Ectodermal cell (in vitro differentiated cells): ENCODE measurements around the gene ZNF469.

Experiments used
- H3K27ac ChIP-seq: 2 replicates; pipeline ENCODE4 v1.7.0; 2013; ENCODE audit warnings: mild to moderate bottlenecking, low read depth, low read length; ENCODE audit not compliant: insufficient read depth, poor library complexity, severe bottlenecking
- H3K27me3 ChIP-seq: 2 replicates; pipeline ENCODE4 v1.7.0; 2013; ENCODE audit warnings: mild to moderate bottlenecking, low read length; ENCODE audit not compliant: insufficient read depth, control insufficient read depth, poor library complexity, severe bottlenecking
- H3K36me3 ChIP-seq: one replicate; pipeline ENCODE4 v1.7.0; 2013; ENCODE audit warnings: low read length; ENCODE audit not compliant: control insufficient read depth, insufficient read depth
- H3K4me1 ChIP-seq: one replicate; pipeline ENCODE4 v1.7.0; 2013; ENCODE audit warnings: low read length; ENCODE audit not compliant: control insufficient read depth, insufficient read depth
- H3K4me3 ChIP-seq: 2 replicates; pipeline ENCODE4 v1.7.0; 2013; ENCODE audit warnings: low read depth, low read length, control low read depth; ENCODE audit not compliant: insufficient read depth
- H3K9me3 ChIP-seq: 2 replicates; pipeline ENCODE4 v1.7.0; 2013; ENCODE audit warnings: mild to moderate bottlenecking, low read length, moderate library complexity; ENCODE audit not compliant: control insufficient read depth
- WGBS, 2 experiments: methylation state at CpG; one replicate each; pipeline ENCODE4 v1.1.7; 2013; ENCODE audit warnings: missing lambda C conversion rate in 2 of 2; 5-methylcytosine and 5-hydroxymethylcytosine counted together

Gene ZNF469

GRCh38 chr16:88385831-88386815 lies 3.4 kb downstream of the ZNF469 start:
- Histone ChIP-seq H3K36me3 (no peaks in the 10 kb centered on the region), H3K4me3 (no peak overlapping the region), H3K27ac (no peak overlapping the region), H3K27me3 (peaks cover 49% of the 10 kb centered on the region), H3K4me1 (no peaks in the 10 kb centered on the region), H3K9me3 (no peaks in the 10 kb centered on the region)
- WGBS, 2 experiments, result 90% methylated on average over 31 of the region's 31 CpGs

GRCh38 chr16:88387180-88387765 lies 4.5 kb downstream of the ZNF469 start:
- Histone ChIP-seq H3K27ac (no peak overlapping the region), H3K9me3 (no peaks in the 10 kb centered on the region), H3K27me3 (peaks cover 38% of the 10 kb centered on the region), H3K4me1 (no peaks in the 10 kb centered on the region), H3K4me3 (no peak overlapping the region), H3K36me3 (no peaks in the 10 kb centered on the region)
- 90 to 91% methylated on average over 29 of the region's 29 CpGs for WGBS, 2 experiments

- peaks cover 29% of the 10 kb centered on the region for H3K27me3 ChIP-seq
- H3K9me3 ChIP-seq, result no peaks in the 10 kb centered on the region
- H3K36me3 ChIP-seq, result no peaks in the 10 kb centered on the region
- H3K4me1 ChIP-seq, result no peaks in the 10 kb centered on the region
- WGBS, 2 experiments, result 79 to 82% methylated on average over 27 of the region's 27 CpGs
- H3K27ac ChIP-seq, result no peak overlapping the region
- H3K4me3 ChIP-seq, result no peak overlapping the region
Observed at GRCh38 chr16:88387941-88388627, 5.3 kb downstream of the ZNF469 start.

GRCh38 chr16:88389191-88389590 lies 6.4 kb downstream of the ZNF469 start:
- Histone ChIP-seq H3K4me1 (no peaks in the 10 kb centered on the region), H3K4me3 (no peak overlapping the region), H3K36me3 (no peaks in the 10 kb centered on the region), H3K9me3 (no peaks in the 10 kb centered on the region), H3K27ac (no peak overlapping the region), H3K27me3 (peaks cover 18% of the 10 kb centered on the region)
- 90 to 92% methylated on average over 24 of the region's 24 CpGs for WGBS, 2 experiments

- WGBS, 2 experiments, result 82 to 83% methylated on average over 20 of the region's 20 CpGs
- Histone ChIP-seq H3K9me3 (no peaks in the 10 kb centered on the region), H3K27ac (no peak overlapping the region), H3K36me3 (no peaks in the 10 kb centered on the region), H3K4me3 (no peak overlapping the region), H3K27me3 (peaks cover 13% of the 10 kb centered on the region), H3K4me1 (no peaks in the 10 kb centered on the region)
Observed at GRCh38 chr16:88389621-88390160, 6.9 kb downstream of the ZNF469 start.

- H3K27me3 ChIP-seq, result peaks cover 8% of the 10 kb centered on the region
- no peaks in the 10 kb centered on the region for H3K36me3 ChIP-seq
- 90 to 93% methylated on average over 9 of the region's 9 CpGs for WGBS, 2 experiments
- H3K27ac ChIP-seq, result no peak overlapping the region
- H3K4me1 ChIP-seq, result no peaks in the 10 kb centered on the region
- H3K4me3 ChIP-seq, result no peak overlapping the region
- H3K9me3 ChIP-seq, result no peaks in the 10 kb centered on the region
Observed at GRCh38 chr16:88390265-88390664, 7.5 kb downstream of the ZNF469 start.

GRCh38 chr16:88390735-88391134 lies 8.0 kb downstream of the ZNF469 start:
- Histone ChIP-seq H3K4me1 (no peaks in the 10 kb centered on the region), H3K4me3 (no peak overlapping the region), H3K27ac (no peak overlapping the region), H3K36me3 (no peaks in the 10 kb centered on the region), H3K9me3 (no peaks in the 10 kb centered on the region), H3K27me3 (peaks cover 3% of the 10 kb centered on the region)
- WGBS, 2 experiments, result 92 to 95% methylated on average over 13 of the region's 13 CpGs

GRCh38 chr16:88391144-88391850 lies 8.5 kb downstream of the ZNF469 start:
- Histone ChIP-seq H3K27me3 (no peaks in the 10 kb centered on the region), H3K4me1 (no peaks in the 10 kb centered on the region), H3K4me3 (no peak overlapping the region), H3K27ac (no peak overlapping the region), H3K9me3 (no peaks in the 10 kb centered on the region), H3K36me3 (no peaks in the 10 kb centered on the region)
- WGBS, 2 experiments, result 89 to 90% methylated on average over 17 of the region's 17 CpGs

GRCh38 chr16:88392111-88392510 lies 9.4 kb downstream of the ZNF469 start:
- Histone ChIP-seq H3K27ac (no peak overlapping the region), H3K4me1 (no peaks in the 10 kb centered on the region), H3K36me3 (no peaks in the 10 kb centered on the region), H3K27me3 (no peaks in the 10 kb centered on the region), H3K9me3 (no peaks in the 10 kb centered on the region), H3K4me3 (no peak overlapping the region)
- 92 to 93% methylated on average over 22 of the region's 22 CpGs for WGBS, 2 experiments
